ENCODE measurements around the gene FMNL2. TPM values are rescaled to one million over a fixed set of nuclear protein-coding genes. Genes with fewer than 3 reads are reported as not detected.

Gene FMNL2
- total and polyA plus RNA-seq, 2 of the 4 experiments (the other 2 are of a cell fraction) = 10.9 to 11.4 TPM

DNA sequence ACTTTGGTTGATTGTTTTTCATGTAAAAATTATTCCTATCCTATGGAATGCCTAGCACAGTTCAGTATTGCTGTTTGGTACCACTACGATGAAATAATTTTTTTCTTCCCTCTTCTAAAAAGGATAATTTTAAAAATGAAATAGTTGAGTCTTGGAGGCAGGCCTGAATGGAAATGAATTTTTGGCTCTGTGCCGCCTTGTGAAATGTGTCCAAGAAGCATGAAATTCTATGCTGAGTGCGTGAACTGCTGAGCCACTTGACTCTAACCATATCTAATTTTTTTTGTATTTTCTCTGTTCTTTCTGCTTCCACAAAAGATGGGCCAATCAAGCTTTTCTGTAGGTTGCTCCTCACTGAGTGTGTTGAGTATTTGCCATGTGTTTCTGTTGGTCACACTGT is 287.2 kb downstream of the FMNL2 start:
- CTCF ChIA-PET = no interaction called here
- DNase-seq = no peak
- Histone ChIP-seq H2AK9ac (replicated peaks; ENCODE audit: low read depth, low read length, poor library complexity) (no peak overlapping the region), H2AK5ac (ENCODE audit: low read depth, low read length) (no peak overlapping the region), H3K27ac (ENCODE audit: insufficient read depth, low read length) (no peak overlapping the region), H2BK15ac (ENCODE audit: low read depth, low read length) (no peak overlapping the region), H3K27me3 (ENCODE audit: control insufficient read depth, insufficient read depth, low read length) (no peaks in the 10 kb centered on the region), H3K56ac (ENCODE audit: extremely low read depth, insufficient read depth, low read length) (no peak overlapping the region), H4K20me1 (ENCODE audit: insufficient read depth, low read length) (no peaks in the 10 kb centered on the region), H3K79me1 (ENCODE audit: low read depth in 1 of 2, low read length in 2 of 2) (no peaks in the 10 kb centered on the region), H3K23ac (ENCODE audit: low read depth, low read length) (no peak overlapping the region), H3K9me1 (ENCODE audit: insufficient read depth, low read length) (no peaks in the 10 kb centered on the region), H4K5ac (ENCODE audit: low read depth, low read length) (no peak overlapping the region), H3K4me2 (ENCODE audit: low read depth, low read length) (no peak overlapping the region), H2BK20ac (ENCODE audit: low read depth, low read length) (no peak overlapping the region), H4K91ac (ENCODE audit: insufficient read depth, low read depth, low read length) (no peak overlapping the region), H3K4me1 (ENCODE audit: control insufficient read depth, insufficient read depth, low read length) (no peaks in the 10 kb centered on the region; the same call in 1 of the 2 replicates), H3K9me3 (ENCODE audit: control insufficient read depth, insufficient read depth, low read length) (no peaks in the 10 kb centered on the region), H2AFZ (replicated peaks; ENCODE audit: low read length, poor library complexity) (no peak overlapping the region), H3K36me3 (ENCODE audit: control insufficient read depth, insufficient read depth, low read length) (peaks cover 11% of the 10 kb centered on the region), H3K18ac (ENCODE audit: low read depth, low read length) (no peak overlapping the region), H3K4ac (ENCODE audit: low read depth, low read length) (no peak overlapping the region), H3K4me3 (ENCODE audit: insufficient read depth, low read depth, low read length) (no peak overlapping the region), H2BK5ac (ENCODE audit: low read depth, low read length, poor library complexity, severe bottlenecking) (no peak overlapping the region), H4K8ac (ENCODE audit: low read depth in 2 of 2, low read length in 2 of 2) (no peak overlapping the region), H3K9ac (ENCODE audit: low read depth, low read length) (no peak overlapping the region), H3K14ac (replicated peaks; ENCODE audit: low read depth, low read length) (no peak overlapping the region), H2BK120ac (ENCODE audit: low read depth, low read length) (no peak overlapping the region)
- BruUV-seq (replicated peaks) = no TSS peak
- POLR2A ChIA-PET (ENCODE audit: unreplicated experiment) = no interaction called here
- no CpG with 5 or more reads among the region's 3 CpGs for WGBS, 2 experiments (ENCODE audit: extremely low coverage in 2 of 2, insufficient read length in 1 of 2)
- no peak for ATAC-seq (ENCODE audit: low read depth)
- intact Hi-C loops (cut with micrococcal nuclease) (loop anchor here (10.0 kb wide), 1 partner anchor 67 kb away; no protein-coding TSS in a partner anchor), in situ Hi-C loops (cut with MboI; ENCODE audit: low sequenced_read_pairs) (loop anchor here (10.0 kb wide), 1 partner anchor 287 kb away; the partner anchor contains the start of gene FMNL2), dilution Hi-C loops (cut with HindIII; ENCODE audit: low sequenced_read_pairs, unreplicated experiment) (no loop called here)
- TF ChIP-seq CTCF (conservative IDR thresholded peaks at IDR 0.05; ENCODE audit: low read depth, low read length) = no peak
- TF ChIP-seq CHD1 (IDR thresholded peaks at IDR 0.05; ENCODE audit: low read depth, low read length) = no peak
- no peak for TF ChIP-seq RCOR1 (IDR thresholded peaks at IDR 0.05; ENCODE audit: insufficient replicate concordance, low read length)
- TF ChIP-seq MXI1 (IDR thresholded peaks at IDR 0.05; ENCODE audit: borderline replicate concordance, low read depth, low read length) = no peak
- no peak for TF ChIP-seq NFE2L2 (IDR thresholded peaks at IDR 0.05; ENCODE audit: low read depth, low read length)
- TF ChIP-seq CEBPB (IDR thresholded peaks at IDR 0.05; ENCODE audit: low read depth, low read length) = no peak
- TF ChIP-seq BHLHE40 (IDR thresholded peaks at IDR 0.05; ENCODE audit: low read depth, low read length) = no peak
- no peak for TF ChIP-seq USF2 (IDR thresholded peaks at IDR 0.05; ENCODE audit: low read depth, low read length)
- TF ChIP-seq, protein P1, sequence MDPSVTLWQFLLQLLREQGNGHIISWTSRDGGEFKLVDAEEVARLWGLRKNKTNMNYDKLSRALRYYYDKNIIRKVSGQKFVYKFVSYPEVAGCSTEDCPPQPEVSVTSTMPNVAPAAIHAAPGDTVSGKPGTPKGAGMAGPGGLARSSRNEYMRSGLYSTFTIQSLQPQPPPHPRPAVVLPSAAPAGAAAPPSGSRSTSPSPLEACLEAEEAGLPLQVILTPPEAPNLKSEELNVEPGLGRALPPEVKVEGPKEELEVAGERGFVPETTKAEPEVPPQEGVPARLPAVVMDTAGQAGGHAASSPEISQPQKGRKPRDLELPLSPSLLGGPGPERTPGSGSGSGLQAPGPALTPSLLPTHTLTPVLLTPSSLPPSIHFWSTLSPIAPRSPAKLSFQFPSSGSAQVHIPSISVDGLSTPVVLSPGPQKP (IDR thresholded peaks at IDR 0.05; ENCODE audit: borderline replicate concordance, low read depth, low read length) = no peak

Data from IMR-90 (cell line).